Measurements from ENCODE around the gene KCNE1.
"Not testable (repeated sequence)": the region's sequence is repeated elsewhere in the genome, so short reads cannot be mapped to it uniquely, and the experiment has no call there.

KCNE1 gene

GRCh38 chr21:34406676-34407075, 105.3 kb downstream of the KCNE1 start:
- H3K4me3 ChIP-seq (ENCODE audit: low read length); H2BK5ac ChIP-seq (ENCODE audit: low read length); H2AK5ac ChIP-seq (ENCODE audit: low read length); H3K27me3 ChIP-seq (ENCODE audit: insufficient read depth, low read length, poor library complexity); H2BK15ac ChIP-seq (replicated peaks; ENCODE audit: low read depth); H3K18ac ChIP-seq (ENCODE audit: low read length); H3K79me2 ChIP-seq (ENCODE audit: control insufficient read depth, insufficient read depth, low read length); H3K4me1 ChIP-seq (ENCODE audit: control insufficient read depth, low read depth, low read length); H3K79me1 ChIP-seq (ENCODE audit: low read length); H3K4me2 ChIP-seq (ENCODE audit: low read length); H3K56ac ChIP-seq (ENCODE audit: low read length); H3K9ac ChIP-seq (ENCODE audit: low read length); H4K8ac ChIP-seq (ENCODE audit: low read depth, low read length); H3K27ac ChIP-seq (ENCODE audit: low read depth, low read length); H3K23ac ChIP-seq (ENCODE audit: low read length); H2BK120ac ChIP-seq (ENCODE audit: low read depth, low read length); H3K4ac ChIP-seq (ENCODE audit: low read depth, low read length); H4K5ac ChIP-seq (ENCODE audit: low read length); H3K36me3 ChIP-seq (ENCODE audit: control insufficient read depth, insufficient read depth, low read length); DNase-seq: not testable (repeated sequence)
- WGBS (ENCODE audit: extremely low coverage, insufficient coverage, low lambda C conversion rate), result no CpG with 5 or more reads among the region's 2 CpGs

- not testable (repeated sequence) for H2AK5ac ChIP-seq (ENCODE audit: low read length); H2BK15ac ChIP-seq (replicated peaks; ENCODE audit: low read depth); H4K8ac ChIP-seq (ENCODE audit: low read depth, low read length); H3K4me2 ChIP-seq (ENCODE audit: low read length); H3K36me3 ChIP-seq (ENCODE audit: control insufficient read depth, insufficient read depth, low read length); H3K56ac ChIP-seq (ENCODE audit: low read length); H3K4me1 ChIP-seq (ENCODE audit: control insufficient read depth, low read depth, low read length); H2BK120ac ChIP-seq (ENCODE audit: low read depth, low read length); H3K4me3 ChIP-seq (ENCODE audit: low read length); H3K18ac ChIP-seq (ENCODE audit: low read length); H3K27me3 ChIP-seq (ENCODE audit: insufficient read depth, low read length, poor library complexity); H3K9ac ChIP-seq (ENCODE audit: low read length); H2BK5ac ChIP-seq (ENCODE audit: low read length); H3K23ac ChIP-seq (ENCODE audit: low read length); H3K4ac ChIP-seq (ENCODE audit: low read depth, low read length); H4K5ac ChIP-seq (ENCODE audit: low read length); H3K79me2 ChIP-seq (ENCODE audit: control insufficient read depth, insufficient read depth, low read length); H3K79me1 ChIP-seq (ENCODE audit: low read length); DNase-seq; H3K27ac ChIP-seq (ENCODE audit: low read depth, low read length)
- no CpG with 5 or more reads among the region's 6 CpGs for WGBS (ENCODE audit: extremely low coverage, insufficient coverage, low lambda C conversion rate)
Measured at GRCh38 chr21:34406102-34406501, 105.9 kb downstream of the KCNE1 start.

- WGBS (ENCODE audit: extremely low coverage, insufficient coverage, low lambda C conversion rate), result no CpG with 5 or more reads among the region's 2 CpGs
- H3K4me2 ChIP-seq (ENCODE audit: low read length); H2AK5ac ChIP-seq (ENCODE audit: low read length): not testable (repeated sequence)
Measured at GRCh38 chr21:34405686-34406085, 106.3 kb downstream of the KCNE1 start.

GRCh38 chr21:34404742-34405141, 107.3 kb downstream of the KCNE1 start:
- WGBS (ENCODE audit: extremely low coverage, insufficient coverage, low lambda C conversion rate), result no CpG with 5 or more reads among the region's 5 CpGs
- not testable (repeated sequence) for H3K27ac ChIP-seq (ENCODE audit: low read depth, low read length)

More at GRCh38 chr21:34405686-34406085, 106.3 kb downstream of the KCNE1 start:
- not testable (repeated sequence) for H3K56ac ChIP-seq (ENCODE audit: low read length); H2BK120ac ChIP-seq (ENCODE audit: low read depth, low read length); H3K23ac ChIP-seq (ENCODE audit: low read length); H2BK5ac ChIP-seq (ENCODE audit: low read length); H3K18ac ChIP-seq (ENCODE audit: low read length); H3K4ac ChIP-seq (ENCODE audit: low read depth, low read length); H3K9ac ChIP-seq (ENCODE audit: low read length); H3K79me1 ChIP-seq (ENCODE audit: low read length); H2BK15ac ChIP-seq (replicated peaks; ENCODE audit: low read depth); H3K4me3 ChIP-seq (ENCODE audit: low read length); H4K5ac ChIP-seq (ENCODE audit: low read length); H4K8ac ChIP-seq (ENCODE audit: low read depth, low read length); H3K79me2 ChIP-seq (ENCODE audit: control insufficient read depth, insufficient read depth, low read length); H3K4me1 ChIP-seq (ENCODE audit: control insufficient read depth, low read depth, low read length); H3K36me3 ChIP-seq (ENCODE audit: control insufficient read depth, insufficient read depth, low read length); DNase-seq; H3K27me3 ChIP-seq (ENCODE audit: insufficient read depth, low read length, poor library complexity); H3K27ac ChIP-seq (ENCODE audit: low read depth, low read length)

GRCh38 chr21:34400522-34400921, 111.5 kb downstream of the KCNE1 start:
- H3K79me2 ChIP-seq (ENCODE audit: control insufficient read depth, insufficient read depth, low read length); H3K27ac ChIP-seq (ENCODE audit: low read depth, low read length); H2BK15ac ChIP-seq (replicated peaks; ENCODE audit: low read depth); H2BK5ac ChIP-seq (ENCODE audit: low read length); H3K4me1 ChIP-seq (ENCODE audit: control insufficient read depth, low read depth, low read length); H3K4ac ChIP-seq (ENCODE audit: low read depth, low read length); H3K56ac ChIP-seq (ENCODE audit: low read length); H3K4me3 ChIP-seq (ENCODE audit: low read length); H4K5ac ChIP-seq (ENCODE audit: low read length); H3K23ac ChIP-seq (ENCODE audit: low read length); H3K36me3 ChIP-seq (ENCODE audit: control insufficient read depth, insufficient read depth, low read length); H4K8ac ChIP-seq (ENCODE audit: low read depth, low read length); H2BK120ac ChIP-seq (ENCODE audit: low read depth, low read length); H3K27me3 ChIP-seq (ENCODE audit: insufficient read depth, low read length, poor library complexity); DNase-seq; H3K18ac ChIP-seq (ENCODE audit: low read length); H3K4me2 ChIP-seq (ENCODE audit: low read length); H2AK5ac ChIP-seq (ENCODE audit: low read length); H3K9ac ChIP-seq (ENCODE audit: low read length); H3K79me1 ChIP-seq (ENCODE audit: low read length): not testable (repeated sequence)
- WGBS (ENCODE audit: extremely low coverage, insufficient coverage, low lambda C conversion rate), result no CpG with 5 or more reads among the region's 5 CpGs

More at GRCh38 chr21:34404742-34405141, 107.3 kb downstream of the KCNE1 start:
- H3K79me1 ChIP-seq (ENCODE audit: low read length); H4K8ac ChIP-seq (ENCODE audit: low read depth, low read length); DNase-seq; H3K36me3 ChIP-seq (ENCODE audit: control insufficient read depth, insufficient read depth, low read length); H3K4ac ChIP-seq (ENCODE audit: low read depth, low read length); H2BK15ac ChIP-seq (replicated peaks; ENCODE audit: low read depth); H3K9ac ChIP-seq (ENCODE audit: low read length); H3K27me3 ChIP-seq (ENCODE audit: insufficient read depth, low read length, poor library complexity); H2BK120ac ChIP-seq (ENCODE audit: low read depth, low read length); H3K4me1 ChIP-seq (ENCODE audit: control insufficient read depth, low read depth, low read length); H3K18ac ChIP-seq (ENCODE audit: low read length); H3K79me2 ChIP-seq (ENCODE audit: control insufficient read depth, insufficient read depth, low read length); H4K5ac ChIP-seq (ENCODE audit: low read length); H3K23ac ChIP-seq (ENCODE audit: low read length); H3K56ac ChIP-seq (ENCODE audit: low read length); H3K4me2 ChIP-seq (ENCODE audit: low read length); H2AK5ac ChIP-seq (ENCODE audit: low read length); H2BK5ac ChIP-seq (ENCODE audit: low read length); H3K4me3 ChIP-seq (ENCODE audit: low read length): not testable (repeated sequence)

All from mesendoderm (in vitro differentiated cells).